NCI-H82 treated with DMSO at 0.1 percent for 48 hours (cell line): ENCODE data around the gene EIF4EBP2.

Experiments used
- DNase-seq: peaks from one replicate; lab custom pipeline; 2025; ENCODE audit not compliant: unreplicated experiment; lab: John Stamatoyannopoulos, UW

The EIF4EBP2 gene

GRCh38 chr10:70459774-70460490 lies 56.0 kb downstream of the EIF4EBP2 start:
- DNase-seq, result no peak

GRCh38 chr10:70461397-70462348 lies 57.7 kb downstream of the EIF4EBP2 start:
- DNase-seq, result no peak

- no peak for DNase-seq
These were observed 58.5 kb downstream of the EIF4EBP2 start for GRCh38 chr10:70462349-70462984.

GRCh38 chr10:70465278-70465677 lies 61.3 kb downstream of the EIF4EBP2 start:
- DNase-seq, result no peak

GRCh38 chr10:70465832-70466231 lies 61.9 kb downstream of the EIF4EBP2 start:
- DNase-seq, result no peak

- DNase-seq, result no peak
These were observed 63.0 kb downstream of the EIF4EBP2 start for GRCh38 chr10:70466951-70467350.

GRCh38 chr10:70472799-70473454 lies 69.0 kb downstream of the EIF4EBP2 start:
- DNase-seq, result no peak

GRCh38 chr10:70474780-70475179 lies 70.8 kb downstream of the EIF4EBP2 start:
- no peak for DNase-seq

- no peak for DNase-seq
These were observed 71.7 kb downstream of the EIF4EBP2 start for GRCh38 chr10:70475661-70476060.

GRCh38 chr10:70476249-70477035 lies 72.5 kb downstream of the EIF4EBP2 start:
- no peak for DNase-seq

- no peak for DNase-seq
These were observed 73.8 kb downstream of the EIF4EBP2 start for GRCh38 chr10:70477661-70478162.
